Measurements from ENCODE around the gene PARP15. TPM values are rescaled to one million over a fixed set of nuclear protein-coding genes. Genes with fewer than 3 reads are reported as not detected.

Gene PARP15
- total and polyA plus RNA-seq, 2 experiments from 2014 or later: 0.39 to 0.87 TPM

DNA sequence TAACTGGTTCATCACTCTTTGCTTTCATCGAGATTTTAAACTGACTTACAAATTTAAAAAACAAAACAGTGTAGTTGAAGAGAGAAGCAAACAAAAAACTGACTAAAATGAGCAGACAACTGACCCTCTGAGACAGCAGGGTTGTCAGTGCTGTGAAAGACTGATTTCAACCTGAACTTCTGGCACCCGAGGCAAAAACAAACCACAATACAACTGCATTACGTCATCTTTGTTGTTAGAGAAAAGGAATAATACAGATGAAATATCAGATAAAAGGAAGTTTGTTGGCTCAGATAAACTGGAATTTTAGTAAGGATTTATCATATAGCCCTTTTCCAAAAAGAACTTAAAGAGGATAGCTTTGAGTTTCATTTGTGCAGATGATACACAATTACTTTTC is 51.1 kb downstream of the PARP15 start (continued):
- TF ChIP-seq ZNF114 (CRISPR knock-in tag; IDR thresholded peaks at IDR 0.05) (no peak), JUNB (IDR thresholded peaks at IDR 0.05; ENCODE audit: unreplicated experiment) (no peak), POLR2AphosphoS5 (IDR thresholded peaks at IDR 0.05; ENCODE audit: low read depth) (no peak), ETS1 (IDR thresholded peaks at IDR 0.05) (no peak)
- TF ChIP-seq, protein P1, sequence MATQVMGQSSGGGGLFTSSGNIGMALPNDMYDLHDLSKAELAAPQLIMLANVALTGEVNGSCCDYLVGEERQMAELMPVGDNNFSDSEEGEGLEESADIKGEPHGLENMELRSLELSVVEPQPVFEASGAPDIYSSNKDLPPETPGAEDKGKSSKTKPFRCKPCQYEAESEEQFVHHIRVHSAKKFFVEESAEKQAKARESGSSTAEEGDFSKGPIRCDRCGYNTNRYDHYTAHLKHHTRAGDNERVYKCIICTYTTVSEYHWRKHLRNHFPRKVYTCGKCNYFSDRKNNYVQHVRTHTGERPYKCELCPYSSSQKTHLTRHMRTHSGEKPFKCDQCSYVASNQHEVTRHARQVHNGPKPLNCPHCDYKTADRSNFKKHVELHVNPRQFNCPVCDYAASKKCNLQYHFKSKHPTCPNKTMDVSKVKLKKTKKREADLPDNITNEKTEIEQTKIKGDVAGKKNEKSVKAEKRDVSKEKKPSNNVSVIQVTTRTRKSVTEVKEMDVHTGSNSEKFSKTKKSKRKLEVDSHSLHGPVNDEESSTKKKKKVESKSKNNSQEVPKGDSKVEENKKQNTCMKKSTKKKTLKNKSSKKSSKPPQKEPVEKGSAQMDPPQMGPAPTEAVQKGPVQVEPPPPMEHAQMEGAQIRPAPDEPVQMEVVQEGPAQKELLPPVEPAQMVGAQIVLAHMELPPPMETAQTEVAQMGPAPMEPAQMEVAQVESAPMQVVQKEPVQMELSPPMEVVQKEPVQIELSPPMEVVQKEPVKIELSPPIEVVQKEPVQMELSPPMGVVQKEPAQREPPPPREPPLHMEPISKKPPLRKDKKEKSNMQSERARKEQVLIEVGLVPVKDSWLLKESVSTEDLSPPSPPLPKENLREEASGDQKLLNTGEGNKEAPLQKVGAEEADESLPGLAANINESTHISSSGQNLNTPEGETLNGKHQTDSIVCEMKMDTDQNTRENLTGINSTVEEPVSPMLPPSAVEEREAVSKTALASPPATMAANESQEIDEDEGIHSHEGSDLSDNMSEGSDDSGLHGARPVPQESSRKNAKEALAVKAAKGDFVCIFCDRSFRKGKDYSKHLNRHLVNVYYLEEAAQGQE (IDR thresholded peaks at IDR 0.05; ENCODE audit: unreplicated experiment): no peak

GRCh38 chr3:122629763-122630162 is 52.3 kb downstream of the PARP15 start:
- Mint-ChIP-seq H3K9me3 (peaks cover 11% of the 10 kb centered on the region; the same call in 2 of the 3 replicates), H3K36me3 (ENCODE audit: low read depth) (no peaks in the 10 kb centered on the region), H3K4me1 (0 out of 3 replicates have a peak, but pooled peaks cover 2% of the 10 kb centered on the region), H3K4me3 (no peak overlapping the region), H3K27ac (no peak overlapping the region), H3K27me3 (ENCODE audit: insufficient read depth, low read depth, poor library complexity) (peaks cover 6% of the 10 kb centered on the region)
- Histone ChIP-seq H3K4me2 (no peak overlapping the region), H3K27me3 (ENCODE audit: insufficient read depth) (no peaks in the 10 kb centered on the region), H3K4me3 (no peak overlapping the region), H3K9me2 (ENCODE audit: insufficient read depth) (no peaks in the 10 kb centered on the region), H3K4me1 (ENCODE audit: insufficient read depth) (no peaks in the 10 kb centered on the region), H2AFZ (no peak overlapping the region), H3F3A (replicated peaks; ENCODE audit: low read depth) (no peaks in the 10 kb centered on the region), H3K36me3 (ENCODE audit: insufficient read depth) (no peaks in the 10 kb centered on the region), H3K27ac (ENCODE audit: low read depth) (no peak overlapping the region), H3K79me2 (replicated peaks; ENCODE audit: insufficient read depth) (no peaks in the 10 kb centered on the region), H4K20me1 (replicated peaks; ENCODE audit: insufficient read depth) (no peaks in the 10 kb centered on the region)
- ATAC-seq (no peak), DNase-seq (ENCODE audit: low spot score) (no peak)
- no peak for TF ChIP-seq STAT1 (IDR thresholded peaks at IDR 0.05; ENCODE audit: unreplicated experiment)
- TF ChIP-seq, protein P2, sequence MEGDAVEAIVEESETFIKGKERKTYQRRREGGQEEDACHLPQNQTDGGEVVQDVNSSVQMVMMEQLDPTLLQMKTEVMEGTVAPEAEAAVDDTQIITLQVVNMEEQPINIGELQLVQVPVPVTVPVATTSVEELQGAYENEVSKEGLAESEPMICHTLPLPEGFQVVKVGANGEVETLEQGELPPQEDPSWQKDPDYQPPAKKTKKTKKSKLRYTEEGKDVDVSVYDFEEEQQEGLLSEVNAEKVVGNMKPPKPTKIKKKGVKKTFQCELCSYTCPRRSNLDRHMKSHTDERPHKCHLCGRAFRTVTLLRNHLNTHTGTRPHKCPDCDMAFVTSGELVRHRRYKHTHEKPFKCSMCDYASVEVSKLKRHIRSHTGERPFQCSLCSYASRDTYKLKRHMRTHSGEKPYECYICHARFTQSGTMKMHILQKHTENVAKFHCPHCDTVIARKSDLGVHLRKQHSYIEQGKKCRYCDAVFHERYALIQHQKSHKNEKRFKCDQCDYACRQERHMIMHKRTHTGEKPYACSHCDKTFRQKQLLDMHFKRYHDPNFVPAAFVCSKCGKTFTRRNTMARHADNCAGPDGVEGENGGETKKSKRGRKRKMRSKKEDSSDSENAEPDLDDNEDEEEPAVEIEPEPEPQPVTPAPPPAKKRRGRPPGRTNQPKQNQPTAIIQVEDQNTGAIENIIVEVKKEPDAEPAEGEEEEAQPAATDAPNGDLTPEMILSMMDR (conservative IDR thresholded peaks at IDR 0.05; ENCODE audit: low read depth in 2 of 2): no peak
- TF ChIP-seq EZH2 (IDR thresholded peaks at IDR 0.05; ENCODE audit: low read depth, unreplicated experiment): no peak
- TF ChIP-seq ETS1 (IDR thresholded peaks at IDR 0.05): no peak
- no peak for TF ChIP-seq ZNF114 (CRISPR knock-in tag; IDR thresholded peaks at IDR 0.05)
- TF ChIP-seq POLR2AphosphoS5 (IDR thresholded peaks at IDR 0.05; ENCODE audit: low read depth): no peak
- TF ChIP-seq, protein P1 (IDR thresholded peaks at IDR 0.05; ENCODE audit: unreplicated experiment): no peak
- TF ChIP-seq CREB1 (CRISPR knock-in tag; IDR thresholded peaks at IDR 0.05; ENCODE audit: low read depth): no peak
- no peak for TF ChIP-seq ZNF331 (CRISPR knock-in tag; IDR thresholded peaks at IDR 0.05; ENCODE audit: low read depth)
